ENCODE measurements around the gene FRS2. TPM values are rescaled to one million over a fixed set of nuclear protein-coding genes. Genes with fewer than 3 reads are reported as not detected.
A peak's percentile ranks its signal among the peaks of the same experiment; 100 is the strongest.

The FRS2 gene
- total and polyA plus RNA-seq, 10 of the 15 experiments (the other 5 are each of a cell fraction or from before 2014, with no cell fraction given): 1.1 to 13.1 (median 5.9) TPM

- intact Hi-C loops (cut with micrococcal nuclease; ENCODE audit: unreplicated experiment) (loop anchor here (5.0 kb wide), 1 partner anchor 56 kb away; no protein-coding TSS in a partner anchor), in situ Hi-C loops (cut with MboI) (no loop called here)
- Histone ChIP-seq H3K9ac (ENCODE audit: control insufficient read depth, insufficient read depth, low read length) (peak overlapping the region; percentile 86), H3K27ac (ENCODE audit: control insufficient read depth, insufficient read depth) (peak overlapping the region; percentile 91), H3K4me3 (peak overlapping the region; percentile 86), H3K36me3 (ENCODE audit: control insufficient read depth in 2 of 2, insufficient read depth in 2 of 2, low read length in 1 of 2) (no peaks in the 10 kb centered on the region), H3K9me3 (replicated peaks; ENCODE audit: control insufficient read depth, insufficient read depth, low read length) (no peaks in the 10 kb centered on the region), H2AFZ (ENCODE audit: control insufficient read depth, low read depth, low read length) (peak overlapping the region; percentile 94), H4K20me1 (ENCODE audit: control insufficient read depth, insufficient read depth) (no peaks in the 10 kb centered on the region), H3K79me2 (ENCODE audit: control insufficient read depth, insufficient read depth, low read length) (peaks cover 57% of the 10 kb centered on the region), H3K4me2 (ENCODE audit: control insufficient read depth, insufficient read depth) (peak overlapping the region; percentile 76), H3K27me3 (replicated peaks in 1 of 2; ENCODE audit: control insufficient read depth in 2 of 2, insufficient read depth in 2 of 2, low read length in 1 of 2) (no peaks in the 10 kb centered on the region), H3K4me1 (ENCODE audit: control insufficient read depth, insufficient read depth, low read length) (peaks cover 8% of the 10 kb centered on the region; the same call in 1 of the 2 replicates)
- ChIA-PET SMC1A (ENCODE audit: uncharacterized antibody, unreplicated experiment) (interaction anchor here (0.8 to 2.3 kb wide), 7 partner anchors 9 to 180 kb away, joined by 3 to 11 read pairs (median 3); no protein-coding TSS in a partner anchor), CTCF (interaction anchor here (1.5 to 2.6 kb wide), 4 partner anchors 94 to 115 kb away, joined by 6 to 38 read pairs (median 7); partner anchors contain the start of gene CCT2), POLR2A (interaction anchor here (0.6 to 1.3 kb wide), 4 partner anchors 21 to 283 kb away, joined by 3 to 5 read pairs (median 4); no protein-coding TSS in a partner anchor), RAD21 (ENCODE audit: unreplicated experiment) (interaction anchor here (0.6 to 3.0 kb wide), 7 partner anchors 63 to 268 kb away, joined by 3 to 20 read pairs (median 3); partner anchors contain the start of gene RAB3IP)
- BruUV-seq (replicated peaks): no TSS peak
- TF ChIP-seq BACH1 (IDR thresholded peaks at IDR 0.05; ENCODE audit: borderline replicate concordance) (no peak), EED (IDR thresholded peaks at IDR 0.05; ENCODE audit: low read depth) (no peak), RAD21 (IDR thresholded peaks at IDR 0.05; ENCODE audit: insufficient read depth, low read depth, low read length) (no peak), NR2C1 (IDR thresholded peaks at IDR 0.05) (no peak), EGR1 (IDR thresholded peaks at IDR 0.05; ENCODE audit: borderline replicate concordance in 1 of 2, low read depth in 2 of 2, low read length in 2 of 2) (no peak), IKZF1 (conservative IDR thresholded peaks at IDR 0.05) (no peak)
- ATAC-seq (no peak), DNase-seq (ENCODE audit: low read depth, low spot score) (no peak), FAIRE-seq (peak; percentile 13)
- 17% methylated on average over 7 of the region's 7 CpGs for WGBS (ENCODE audit: insufficient coverage, insufficient replicate concordance, low lambda C conversion rate, missing lambda C conversion rate)
These were observed 865 bp downstream of the FRS2 start for GRCh38 chr12:69471076-69471430.

Data from GM12878 (cell line).